HepG2 (cell line): ENCODE measurements around the gene ST6GALNAC3. TPM values are rescaled to one million over a fixed set of nuclear protein-coding genes. Genes with fewer than 3 reads are reported as not detected.

Source experiments
- ATAC-seq: fragments of 200-7000 bp; cut with Tn5 transposase; 3 replicates; pipeline ENCODE4 v1.9.1; 2020; ENCODE audit warnings: mild to moderate bottlenecking, moderate library complexity
- BruUV-seq: library from RNA; stranded (reverse); fragments of 400-500 nt; replicated peaks from 2 replicates; lab custom pipeline; 2021; lab: Mats Ljungman, UMichigan
- CTCF ChIA-PET: fragments of 300-600 bp; formaldehyde crosslinking; extraction: SDS; loops from one replicate; lab custom pipeline; 2021; ENCODE audit warnings: low total read pairs, inconsistent platforms, low intra/inter-chr PET ratio; lab: Yijun Ruan, JAX
- POLR2A ChIA-PET: fragments of 350-600 bp; sonication (Branson Sonifier 250); formaldehyde crosslinking; loops from one replicate; lab custom pipeline; 2020; ENCODE audit warnings: antibody characterized with exemption, inconsistent platforms; lab: Yijun Ruan, JAX
- DNase-seq: peaks from one replicate; pipeline ENCODE4 v3.0.0-alpha.2; 2015; ENCODE audit warnings: low spot score
- FAIRE-seq: peaks from 3 replicates; lab custom pipeline; 2011; peaks lifted over from hg19 to GRCh38; lab: Jason Lieb, UNC
- H2AFZ ChIP-seq: one replicate; pipeline ENCODE4 v1.6.1; 2011; ENCODE audit warnings: low read length, inconsistent platforms
- H3K27ac ChIP-seq: fragments of 300-600 bp; 3 replicates; pipeline ENCODE4 v1.8.0; 2011; ENCODE audit warnings: mixed run types, mild to moderate bottlenecking, mixed read lengths, low read length, inconsistent platforms; ENCODE audit not compliant: insufficient read depth; ENCODE audit errors: extremely low read length
- H3K27me3 ChIP-seq, 2 experiments: fragments of 200-600 bp in 1 of 2; 2 replicates in 1 of 2; 3 replicates in 1 of 2; pipeline versions ENCODE4 v1.6.0 to v1.8.0; 2011; ENCODE audit warnings: low read length in 2 of 2, mild to moderate bottlenecking in 2 of 2, moderate library complexity in 2 of 2, inconsistent platforms in 1 of 2; ENCODE audit not compliant: insufficient read depth in 2 of 2, control insufficient read depth in 1 of 2
- H3K36me3 ChIP-seq, 2 experiments: fragments of 200-600 bp in 1 of 2; replicated peaks in 1 of 2; 2 replicates in 1 of 2; 3 replicates in 1 of 2; pipeline versions ENCODE4 v1.5.1 to v1.8.0; 2011; ENCODE audit warnings: low read length in 2 of 2, inconsistent platforms in 1 of 2; ENCODE audit not compliant: insufficient read depth in 2 of 2, control insufficient read depth in 1 of 2
- H3K4me1 ChIP-seq: 2 replicates; pipeline ENCODE4 v1.5.1; 2012; ENCODE audit warnings: low read length, inconsistent platforms; ENCODE audit not compliant: insufficient read depth
- H3K4me2 ChIP-seq: 2 replicates; pipeline ENCODE4 v1.6.0; 2011; ENCODE audit warnings: low read depth, low read length, inconsistent platforms
- H3K4me3 ChIP-seq, 3 experiments: fragments of 200-600 bp in 1 of 3; sonication (generic), shearing (Covaris generic) in 1 of 3; replicated peaks in 1 of 3; 2 replicates each; pipeline ENCODE4 v1.5.1; 2011 to 2016; ENCODE audit warnings: low read length in 3 of 3, inconsistent platforms in 2 of 3, low read depth in 2 of 3, mild to moderate bottlenecking in 2 of 3, control low read depth in 1 of 3, mixed read lengths in 1 of 3; ENCODE audit not compliant: insufficient read depth in 1 of 3
- H3K79me2 ChIP-seq: one replicate; pipeline ENCODE4 v1.6.1; 2011; ENCODE audit warnings: low read length, inconsistent platforms; ENCODE audit not compliant: insufficient read depth
- H3K9ac ChIP-seq: 2 replicates; pipeline ENCODE4 v1.6.0; 2011; ENCODE audit warnings: mild to moderate bottlenecking, low read depth, low read length, inconsistent platforms; ENCODE audit not compliant: insufficient read depth
- H3K9me3 ChIP-seq: 2 replicates; pipeline ENCODE4 v1.5.1; 2012; ENCODE audit warnings: mild to moderate bottlenecking, low read length
- H4K20me1 ChIP-seq: 2 replicates; pipeline ENCODE4 v1.6.0; 2011; ENCODE audit warnings: inconsistent platforms, mild to moderate bottlenecking, low read length, moderate library complexity; ENCODE audit not compliant: insufficient read depth
- DPF2 ChIP-seq: sonication (generic); formaldehyde crosslinking; IDR thresholded peaks from 2 replicates; pipeline ENCODE4 v1.4.0; 2020; ENCODE audit warnings: mild to moderate bottlenecking, low read depth, missing genetic modification reagents, borderline replicate concordance
- GPN1 ChIP-seq: sonication (generic); formaldehyde crosslinking; IDR thresholded peaks from 2 replicates; pipeline ENCODE4 v1.5.1; 2020; ENCODE audit warnings: missing genetic modification reagents, borderline replicate concordance
- HMGA1 ChIP-seq: sonication (generic); formaldehyde crosslinking; conservative IDR thresholded peaks from 2 replicates; pipeline ENCODE4 v1.4.0; 2020; ENCODE audit warnings: missing genetic modification reagents
- KLF11 ChIP-seq: IDR thresholded peaks from 2 replicates; pipeline ENCODE4 v1.6.1; 2016; ENCODE audit warnings: missing compliant biosample characterization
- KLF6 ChIP-seq: IDR thresholded peaks from 2 replicates; pipeline ENCODE4 v1.8.0; 2016; ENCODE audit warnings: missing biosample characterization, missing genetic modification reagents
- KLF9 ChIP-seq: IDR thresholded peaks from 2 replicates; pipeline ENCODE4 v1.6.1; 2016; ENCODE audit warnings: low read depth
- MAFG ChIP-seq: sonication (generic); formaldehyde crosslinking; IDR thresholded peaks from 2 replicates; pipeline ENCODE4 v1.5.1; 2020; ENCODE audit warnings: mild to moderate bottlenecking, missing genetic modification reagents
- SOX5 ChIP-seq: IDR thresholded peaks from 2 replicates; pipeline ENCODE4 v1.6.1; 2016; ENCODE audit warnings: borderline replicate concordance
- ZMYM3 ChIP-seq: sonication (generic); formaldehyde crosslinking; IDR thresholded peaks from 2 replicates; pipeline ENCODE4 v1.5.1; 2020; ENCODE audit warnings: mild to moderate bottlenecking, missing genetic modification reagents
- ZNF224 ChIP-seq: sonication (generic); formaldehyde crosslinking; IDR thresholded peaks from 2 replicates; pipeline ENCODE4 v1.5.0; 2020; ENCODE audit warnings: mild to moderate bottlenecking, missing genetic modification reagents
- ZNF264 ChIP-seq: sonication (generic); formaldehyde crosslinking; IDR thresholded peaks from 2 replicates; pipeline ENCODE4 v1.4.0; 2020; ENCODE audit warnings: missing genetic modification reagents
- ZNF746 ChIP-seq: sonication (generic); formaldehyde crosslinking; IDR thresholded peaks from 2 replicates; pipeline ENCODE4 v1.8.0; 2022; ENCODE audit warnings: mild to moderate bottlenecking, missing genetic modification reagents
- ZNF841 ChIP-seq: sonication (generic); formaldehyde crosslinking; IDR thresholded peaks from 2 replicates; pipeline ENCODE4 v1.8.1; 2023; ENCODE audit warnings: missing genetic modification reagents, borderline replicate concordance
- WGBS: methylation state at CpG from one replicate; pipeline ENCODE4 v1.1.6; 2017; ENCODE audit warnings: low lambda C conversion rate; 5-methylcytosine and 5-hydroxymethylcytosine counted together
- in situ Hi-C: cut with HindIII; loops from 2 replicates; pipeline ENCODE4 v1.10.0; 2017; ENCODE audit warnings: low pct_unique_long_range_greater_than_20kb; ENCODE audit not compliant: extremely low pct_ligation_motif_present
- intact Hi-C: fragments of 100-400 bp; cut with micrococcal nuclease; formaldehyde crosslinking; loops from one replicate; pipeline ENCODE4 v1.10.0; 2022; ENCODE audit not compliant: unreplicated experiment
- polyA plus RNA-seq, 8 experiments: library from polyadenylated mRNA; depleted of rRNA in 3 of 8; stranded (reverse) in 7 of 8; unstranded in 1 of 8; fragments of >200 nt; fragmentation: Illumina TruSeq in 4 of 8; extraction: Trizol in 4 of 8; gene quantifications; 2 replicates each; pipeline versions ENCODE4 v1.2.1 to v1.2.3, GENCODE V29; 2011 to 2016; ENCODE audit warnings: low read depth in 4 of 8, missing spikeins in 1 of 8, mixed read lengths in 1 of 8; ENCODE audit not compliant: insufficient read depth in 1 of 8
- total RNA-seq, 5 experiments: library from RNA; depleted of rRNA; stranded (reverse); fragments of >200 nt; fragmentation: Illumina TruSeq; extraction: Trizol; gene quantifications; 2 replicates each; pipeline ENCODE4 v1.2.3, GENCODE V29; 2016; ENCODE audit warnings: low read depth in 1 of 5
- TF ChIP-seq, protein P1 (sequence below): sonication (generic); formaldehyde crosslinking; IDR thresholded peaks from 2 replicates; pipeline ENCODE4 v1.5.0; 2020; ENCODE audit warnings: missing genetic modification reagents, mild to moderate bottlenecking, borderline replicate concordance
- TF ChIP-seq, protein P2 (sequence below): sonication (generic); formaldehyde crosslinking; IDR thresholded peaks from 2 replicates; pipeline ENCODE4 v1.5.0; 2020; ENCODE audit warnings: missing genetic modification reagents, mild to moderate bottlenecking, borderline replicate concordance

The ST6GALNAC3 gene
- total and polyA plus RNA-seq, 2 of the 13 experiments (the other 11 are each of a cell fraction or from before 2014, with no cell fraction given) = not detected

DNA sequence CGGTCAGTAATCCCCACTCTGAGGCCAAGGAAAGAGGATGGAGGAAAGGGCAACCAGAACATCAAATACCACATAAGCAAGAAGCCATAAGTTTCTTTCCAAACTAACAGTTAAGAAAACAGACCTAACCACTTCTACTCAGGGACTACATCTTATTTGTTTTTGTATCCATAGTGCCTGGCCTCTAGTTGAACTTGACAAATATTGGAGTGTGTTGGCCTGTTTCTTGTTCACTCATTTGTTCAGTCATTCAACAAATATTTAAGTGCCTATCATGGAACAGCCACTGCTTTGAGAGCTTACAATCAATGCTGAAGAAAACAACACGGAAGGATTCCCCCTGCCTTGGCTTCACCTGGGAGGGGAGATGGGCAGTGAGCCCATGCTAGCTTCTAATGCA is 69.7 kb downstream of the ST6GALNAC3 start:
- intact Hi-C loops (no loop called here), in situ Hi-C loops (no loop called here)
- no TSS peak for BruUV-seq
- 47% methylated on average over 2 of the region's 2 CpGs for WGBS
- CTCF ChIA-PET = no interaction called here
- no peak for DNase-seq
- H3K27me3 ChIP-seq = no peaks in the 10 kb centered on the region
- H3K4me2 ChIP-seq = no peak overlapping the region
- no peak for TF ChIP-seq ZMYM3 (CRISPR knock-in tag)
- TF ChIP-seq KLF9 = no peak
- TF ChIP-seq DPF2 (CRISPR knock-in tag) = no peak
- no peak for TF ChIP-seq MAFG (CRISPR knock-in tag)
- no peak for TF ChIP-seq SOX5 (CRISPR knock-in tag)
- no peak for TF ChIP-seq ZNF224 (CRISPR knock-in tag)
- TF ChIP-seq ZNF746 (CRISPR knock-in tag) = no peak
- no peak for TF ChIP-seq HMGA1 (CRISPR knock-in tag)
- TF ChIP-seq GPN1 (CRISPR knock-in tag) = no peak
- no peak for TF ChIP-seq ZNF264 (CRISPR knock-in tag)
- no peak for TF ChIP-seq KLF11 (CRISPR knock-in tag)
- TF ChIP-seq, protein P1, sequence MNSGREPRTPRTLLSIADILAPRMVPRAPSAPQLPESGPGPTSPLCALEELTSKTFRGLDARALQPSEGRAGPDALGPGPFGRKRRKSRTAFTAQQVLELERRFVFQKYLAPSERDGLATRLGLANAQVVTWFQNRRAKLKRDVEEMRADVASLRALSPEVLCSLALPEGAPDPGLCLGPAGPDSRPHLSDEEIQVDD = no peak
- no peak for TF ChIP-seq KLF6 (CRISPR knock-in tag)
- TF ChIP-seq, protein P2, sequence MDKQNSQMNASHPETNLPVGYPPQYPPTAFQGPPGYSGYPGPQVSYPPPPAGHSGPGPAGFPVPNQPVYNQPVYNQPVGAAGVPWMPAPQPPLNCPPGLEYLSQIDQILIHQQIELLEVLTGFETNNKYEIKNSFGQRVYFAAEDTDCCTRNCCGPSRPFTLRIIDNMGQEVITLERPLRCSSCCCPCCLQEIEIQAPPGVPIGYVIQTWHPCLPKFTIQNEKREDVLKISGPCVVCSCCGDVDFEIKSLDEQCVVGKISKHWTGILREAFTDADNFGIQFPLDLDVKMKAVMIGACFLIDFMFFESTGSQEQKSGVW (CRISPR knock-in tag) = no peak
- no peak for TF ChIP-seq ZNF841 (CRISPR knock-in tag)
- no peak overlapping the region for H3K9ac ChIP-seq
- ATAC-seq = no peak
- no peaks in the 10 kb centered on the region for H4K20me1 ChIP-seq
- no peak overlapping the region for H3K4me3 ChIP-seq
- H3K4me1 ChIP-seq = no peaks in the 10 kb centered on the region
- H3K27ac ChIP-seq = no peak overlapping the region
- no peak for FAIRE-seq
- POLR2A ChIA-PET = no interaction called here
- no peaks in the 10 kb centered on the region for H3K79me2 ChIP-seq
- H3K9me3 ChIP-seq = no peaks in the 10 kb centered on the region
- H3K36me3 ChIP-seq = no peaks in the 10 kb centered on the region
- no peak overlapping the region for H2AFZ ChIP-seq
